Motor neuron (in vitro differentiated cells): Measurements from ENCODE around the gene BCAS3. TPM values are rescaled to one million over a fixed set of nuclear protein-coding genes. Genes with fewer than 3 reads are reported as not detected.
A peak's percentile ranks its signal among the peaks of the same experiment; 100 is the strongest.

ENCODE experiments used
- ATAC-seq, 8 experiments: fragments of 200-7000 bp; cut with Tn5 transposase; replicated peaks in 6 of 8; 2 replicates each; pipeline ENCODE4 v1.8.0; 2021; ENCODE audit warnings: mild to moderate bottlenecking in 8 of 8, moderate library complexity in 8 of 8
- H3K27ac ChIP-seq, 2 donors: fragments of 250-450 bp; sonication (Bioruptor Pico); 2 replicates each; pipeline ENCODE4 v1.9.0; 2021; ENCODE audit warnings: antibody characterized with exemption in 2 of 2, mild to moderate bottlenecking in 2 of 2, moderate library complexity in 1 of 2
- H3K4me1 ChIP-seq, 2 donors: fragments of 250-450 bp; sonication (Bioruptor Pico); replicated peaks in 1 of 2; 2 replicates each; pipeline ENCODE4 v1.6.1; 2021; ENCODE audit warnings: antibody characterized with exemption in 2 of 2, mild to moderate bottlenecking in 2 of 2, moderate library complexity in 1 of 2
- H3K4me3 ChIP-seq, 5 donors: fragments of 250-450 bp; sonication (Bioruptor Pico); 2 replicates each; pipeline ENCODE4 v1.9.0; 2021; ENCODE audit warnings: antibody characterized with exemption in 5 of 5, mild to moderate bottlenecking in 5 of 5, moderate library complexity in 4 of 5
- WGBS, 10 experiments: fragments of 450-650 bp; shearing (Covaris generic); methylation state at CpG; one replicate each; pipeline ENCODE4 v1.0.0; 2022; 5-methylcytosine and 5-hydroxymethylcytosine counted together
- in situ Hi-C, 9 experiments: fragments of 400-800 bp; cut with MboI; loops; one replicate each; pipeline ENCODE4 v1.15.0; 2021; ENCODE audit warnings: low sequenced_read_pairs in 9 of 9, low pct_unique_long_range_greater_than_20kb in 2 of 9; ENCODE audit not compliant: unreplicated experiment in 9 of 9
- total RNA-seq, 8 experiments: library from RNA; unstranded; fragments of 300-600 nt; gene quantifications; 2 replicates each; pipeline versions ENCODE4 v1.2.3 to v1.2.4, GENCODE V29; 2022

The BCAS3 gene
- total RNA-seq, 8 experiments from 2014 or later: 18.1 to 45.4 (median 26.8) TPM

DNA sequence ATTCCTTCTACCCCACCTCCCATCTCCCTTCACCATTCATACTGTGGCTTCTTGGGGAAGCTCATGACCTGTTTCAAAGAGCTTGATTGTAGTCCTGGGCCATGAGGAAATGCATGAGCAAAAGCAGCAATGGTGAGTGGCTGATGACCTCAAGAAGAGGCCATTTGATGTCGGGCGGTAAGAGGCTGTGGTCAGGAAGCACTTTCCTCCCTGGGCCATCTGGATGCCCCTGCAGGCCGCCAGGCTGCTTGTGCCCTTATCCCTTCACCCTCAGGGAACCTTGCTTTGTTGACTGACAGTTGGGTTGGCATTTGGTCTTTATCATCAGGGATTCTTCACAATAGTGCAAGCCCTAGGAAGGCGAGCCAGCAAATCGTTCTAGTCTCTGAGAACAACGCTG lies 643.7 kb downstream of the BCAS3 start:
- no peak for ATAC-seq
- WGBS, 10 experiments: 78 to 100% (median 96%) methylated on average over 1 to 5 of the region's 6 CpGs; no CpG with 5 or more reads in 2 of the 10 experiments

DNA sequence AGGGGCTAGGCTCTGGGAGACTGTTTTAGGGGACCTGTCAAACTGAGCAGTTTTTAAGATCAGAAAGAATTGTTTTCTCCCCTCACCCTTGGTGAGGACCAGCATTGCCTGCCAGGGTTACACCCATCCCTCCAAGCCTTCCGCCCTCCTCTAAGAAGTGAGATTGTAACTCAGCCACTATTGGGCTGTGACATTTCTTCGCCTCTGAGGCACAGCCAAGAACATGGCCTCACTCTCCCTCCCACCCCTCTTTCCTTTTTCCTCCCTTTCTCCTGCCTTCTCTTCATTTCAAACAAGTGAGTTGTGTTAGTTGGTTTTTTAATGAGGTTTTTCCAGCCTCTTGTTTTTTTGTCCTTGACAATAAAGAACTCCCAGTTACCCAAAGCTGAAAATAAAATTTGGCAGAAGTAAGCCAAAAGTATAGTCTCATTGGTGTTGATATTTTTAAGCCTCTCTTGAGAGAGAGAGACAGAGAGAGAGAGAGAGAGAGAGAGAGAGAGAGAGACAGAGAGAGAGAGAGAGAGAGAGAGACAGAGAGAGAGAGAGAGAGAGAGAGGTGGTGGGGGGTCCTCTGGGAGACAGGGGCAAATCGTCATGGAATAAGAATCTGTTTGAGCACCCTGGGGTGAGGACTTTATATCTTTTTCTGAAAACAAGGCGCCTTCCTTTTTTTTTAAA lies 644.8 kb downstream of the BCAS3 start:
- Histone ChIP-seq H3K4me1 (peaks cover 41 to 52% of the 10 kb centered on the region in 2 donors), H3K27ac (no peak overlapping the region), H3K4me3 (no peak overlapping the region)
- in situ Hi-C loops: no loop called here
- 0 to 100% (median 100%) methylated on average over 1 to 3 of the region's 4 CpGs; no CpG with 5 or more reads in 3 of the 10 experiments for WGBS, 10 experiments
- ATAC-seq: peak in 1 of 8 experiments; percentile 12

More for the DNA sequence above, 643.7 kb downstream of the BCAS3 start:
- H3K27ac ChIP-seq: no peak overlapping the region
- no peak overlapping the region for H3K4me3 ChIP-seq
- in situ Hi-C loops: no loop called here
- peaks cover 38 to 47% of the 10 kb centered on the region in 2 donors for H3K4me1 ChIP-seq

DNA sequence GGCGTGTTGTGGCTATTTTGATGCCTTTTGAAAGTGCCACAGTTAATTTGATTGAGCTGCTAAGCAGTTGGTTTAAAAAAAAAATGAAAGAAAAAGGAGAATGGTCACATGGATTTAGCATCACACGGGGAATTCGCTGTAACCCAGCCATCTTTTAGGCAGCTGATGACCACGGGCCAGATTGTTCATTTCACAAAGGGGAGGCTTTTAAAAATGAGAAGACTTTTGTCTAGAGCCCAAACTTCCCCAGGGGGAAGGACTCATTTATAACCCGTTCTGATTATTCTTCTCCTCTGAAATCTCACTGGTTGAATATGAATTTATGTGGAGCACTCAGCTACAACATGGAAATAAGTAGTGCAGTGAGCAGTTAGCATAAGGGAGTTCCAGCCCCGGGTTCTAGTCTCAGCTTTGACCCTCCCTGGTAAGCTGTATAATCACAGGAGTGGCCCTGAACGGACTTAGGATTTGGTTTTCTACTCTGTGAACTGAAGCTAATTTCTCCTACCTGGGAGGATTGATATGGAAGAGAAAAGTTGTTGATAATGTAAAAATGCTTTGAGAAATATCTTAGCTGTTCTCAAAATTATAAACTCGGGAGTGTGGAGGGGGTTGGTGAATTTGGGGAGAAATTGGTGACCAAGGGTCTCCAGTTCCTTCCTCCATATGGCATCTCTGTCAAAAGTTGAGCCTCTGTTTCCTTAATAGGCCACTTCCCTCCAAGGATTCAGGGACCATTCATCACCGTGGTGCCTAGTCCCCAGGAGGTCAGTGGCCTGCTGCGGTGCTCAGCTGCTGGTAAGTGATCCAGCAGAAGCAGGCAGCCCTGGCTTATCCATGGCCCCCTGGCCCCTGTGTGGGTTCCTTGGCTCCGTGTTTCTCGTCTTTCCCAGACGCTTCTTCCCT lies 645.6 kb downstream of the BCAS3 start:
- Histone ChIP-seq H3K27ac (no peak overlapping the region), H3K4me1 (peaks cover 41 to 52% of the 10 kb centered on the region in 2 donors), H3K4me3 (no peak overlapping the region)
- in situ Hi-C loops: no loop called here
- ATAC-seq: peak in 2 of 8 experiments; percentile 53 to 54
- 20 to 83% (median 53%) methylated on average over 1 to 10 of the region's 13 CpGs for WGBS, 10 experiments

DNA sequence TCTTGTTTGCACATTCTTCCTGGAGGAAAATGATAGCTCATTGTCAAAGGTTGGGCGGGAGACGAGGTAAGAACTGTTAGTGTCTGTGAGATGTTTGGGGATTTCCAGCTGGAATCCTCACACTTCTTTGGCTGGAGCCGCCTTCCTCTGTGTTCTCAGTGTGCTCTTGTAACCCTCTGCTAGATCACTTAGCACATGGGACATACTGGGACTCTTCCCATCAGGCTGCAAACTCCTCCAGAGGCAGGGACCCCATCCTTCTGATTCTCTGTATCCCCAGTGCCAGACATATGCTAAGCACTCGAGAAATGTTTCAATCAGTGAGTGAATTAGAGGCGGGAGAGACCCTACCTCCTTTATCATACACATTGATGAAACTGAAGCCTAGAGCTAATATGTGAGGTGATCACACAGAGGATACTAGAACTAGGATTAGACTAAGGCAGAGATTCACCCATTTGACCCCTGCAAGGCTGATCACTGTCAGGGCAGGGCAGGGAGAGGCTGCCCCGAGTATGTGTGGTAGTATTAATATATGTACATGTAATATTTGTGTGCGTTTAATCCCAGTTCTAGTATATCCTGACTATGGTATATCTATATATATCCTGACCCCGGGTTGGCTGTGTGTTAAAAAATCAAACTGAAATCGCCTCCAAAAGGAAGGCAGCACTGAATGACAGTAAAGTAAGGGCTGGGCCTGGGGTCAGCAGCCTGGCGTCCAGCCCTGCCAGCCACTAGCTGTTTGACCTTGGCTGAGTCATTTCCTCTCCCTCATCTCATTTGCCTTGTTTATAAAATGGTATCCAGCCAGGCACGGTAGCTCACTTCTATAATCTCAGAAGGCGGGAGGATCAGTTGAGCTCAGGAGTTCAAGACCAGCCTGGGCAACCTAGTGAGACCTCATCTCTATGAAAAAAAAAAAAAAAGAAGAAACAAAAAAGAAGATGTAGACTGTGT lies 646.5 kb downstream of the BCAS3 start:
- 27 to 100% (median 87%) methylated on average over 1 to 7 of the region's 12 CpGs for WGBS, 10 experiments
- Histone ChIP-seq H3K4me3 (no peak overlapping the region), H3K27ac (no peak overlapping the region), H3K4me1 (peaks cover 41 to 43% of the 10 kb centered on the region in 2 donors)
- peak in 2 of 8 experiments; percentile 23 for ATAC-seq
- in situ Hi-C loops: no loop called here

DNA sequence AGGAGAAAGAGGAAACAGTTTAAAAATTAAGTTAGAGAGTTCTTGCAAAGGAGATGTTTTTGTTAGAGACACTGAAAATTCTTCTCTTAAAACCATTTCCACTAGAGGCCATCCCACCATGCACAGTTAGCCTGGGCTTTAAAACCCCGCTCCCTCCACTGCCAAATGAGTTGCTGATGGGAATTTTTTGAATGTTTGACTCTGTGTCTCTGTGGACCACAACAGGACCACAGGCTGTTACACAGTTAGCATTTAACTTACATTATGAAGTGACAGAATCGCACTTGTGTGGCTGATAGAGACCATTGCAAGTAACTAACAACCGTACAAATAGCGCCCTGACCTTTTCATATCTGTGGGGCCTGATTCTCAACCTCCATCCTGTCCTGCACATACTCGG lies 647.3 kb downstream of the BCAS3 start:
- no peak for ATAC-seq
- Histone ChIP-seq H3K27ac (peak overlapping the region in 1 of 2 donors; percentile 18), H3K4me3 (no peak overlapping the region), H3K4me1 (peaks cover 40 to 41% of the 10 kb centered on the region in 2 donors)
- WGBS, 10 experiments: 78 to 100% (median 83%) methylated on average over 1 to 4 of the region's 5 CpGs; no CpG with 5 or more reads in 2 of the 10 experiments
- in situ Hi-C loops: no loop called here

DNA sequence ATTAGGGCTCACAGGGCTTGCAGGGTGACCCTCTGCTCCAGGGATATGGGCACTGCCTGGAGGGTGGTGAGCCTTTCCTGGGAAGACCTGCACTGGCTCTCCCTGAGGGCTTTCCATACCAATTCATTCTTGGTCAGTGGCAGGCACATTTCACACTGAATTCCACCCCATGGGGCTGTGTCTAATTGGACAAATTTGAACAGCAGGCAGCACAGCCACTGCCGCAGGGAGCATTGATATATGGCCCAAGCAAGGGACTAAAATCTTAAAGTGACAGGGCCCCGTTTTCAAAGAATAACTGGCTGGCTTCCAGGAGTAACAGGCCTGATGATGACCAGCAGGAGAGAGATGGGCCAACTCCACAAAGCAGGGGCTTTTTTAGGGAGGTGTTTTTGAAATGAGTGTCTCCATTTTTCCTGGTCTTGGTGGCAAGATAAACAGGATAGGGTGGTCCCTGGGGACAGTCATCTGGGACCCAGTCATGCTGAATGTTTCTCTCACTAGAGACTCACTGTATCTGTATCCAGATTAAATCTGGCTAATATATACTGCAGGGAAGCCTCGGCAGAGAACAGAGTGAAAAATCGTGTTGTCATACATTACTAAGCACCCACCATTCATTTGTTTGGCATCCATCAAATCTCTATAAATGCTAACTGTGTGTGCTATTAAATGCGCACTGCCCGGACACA lies 647.9 kb downstream of the BCAS3 start:
- WGBS, 10 experiments: 0 to 49% (median 29%) methylated on average over 1 to 6 of the region's 6 CpGs; no CpG with 5 or more reads in 1 of the 10 experiments
- peak; percentile 22 to 89 (median 86) for ATAC-seq
- H3K4me3 ChIP-seq: no peak overlapping the region
- peaks cover 40 to 41% of the 10 kb centered on the region in 2 donors for H3K4me1 ChIP-seq
- H3K27ac ChIP-seq: peak overlapping the region in 1 of 2 donors; percentile 18
- in situ Hi-C loops: no loop called here

DNA sequence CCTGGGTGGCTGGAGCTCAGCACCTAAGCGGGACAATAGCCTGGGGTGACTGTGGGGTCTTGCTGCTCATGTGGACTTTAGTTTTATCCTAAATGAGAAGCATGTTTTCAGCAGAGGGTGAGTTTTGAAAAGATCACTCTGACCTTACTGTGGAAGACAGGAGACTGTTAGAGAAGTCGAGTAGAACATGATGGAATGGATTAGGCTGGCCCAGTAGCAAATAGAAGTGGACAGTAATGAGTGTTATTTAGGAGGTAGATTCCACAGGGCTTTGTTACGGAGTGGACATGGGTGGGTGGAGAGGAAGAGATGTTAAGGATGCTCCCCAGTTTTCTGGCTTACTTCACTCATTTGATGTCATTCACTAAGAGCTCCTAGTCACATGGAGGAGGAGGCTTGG lies 648.7 kb downstream of the BCAS3 start:
- in situ Hi-C loops: no loop called here
- Histone ChIP-seq H3K4me3 (no peak overlapping the region), H3K27ac (peak overlapping the region in 1 of 2 donors; percentile 1), H3K4me1 (peaks cover 40 to 41% of the 10 kb centered on the region in 2 donors)
- WGBS, 10 experiments: 63 to 100% (median 97%) methylated on average over 1 to 3 of the region's 3 CpGs
- ATAC-seq: no peak

DNA sequence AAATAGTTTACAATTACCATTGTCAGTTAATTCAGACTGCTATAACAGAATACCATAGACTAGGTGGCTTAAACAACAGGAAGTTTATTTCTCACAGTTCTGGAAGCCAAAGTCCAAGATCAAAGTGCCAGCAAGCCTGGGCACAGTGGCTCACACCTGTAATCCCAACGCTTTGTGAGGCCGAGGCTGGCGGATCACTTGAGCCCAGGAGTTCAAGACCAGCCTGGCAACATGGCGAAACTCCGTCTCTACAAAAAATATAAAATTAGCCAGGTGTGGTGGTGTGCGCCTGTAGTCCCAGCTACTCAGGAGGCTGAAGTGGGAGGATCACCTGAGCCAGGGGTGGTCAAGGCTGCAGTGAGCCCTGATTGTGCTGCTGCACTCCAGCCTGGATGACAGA lies 650.7 kb downstream of the BCAS3 start:
- Histone ChIP-seq H3K4me1 (peaks cover 29 to 33% of the 10 kb centered on the region in 2 donors), H3K27ac (no peak overlapping the region), H3K4me3 (no peak overlapping the region)
- ATAC-seq: no peak
- whole genome bisulfite sequencing, 10 experiments: 81 to 100% (median 100%) methylated on average over 1 to 6 of the region's 6 CpGs; no CpG with 5 or more reads in 4 of the 10 experiments
- in situ Hi-C loops: no loop called here

DNA sequence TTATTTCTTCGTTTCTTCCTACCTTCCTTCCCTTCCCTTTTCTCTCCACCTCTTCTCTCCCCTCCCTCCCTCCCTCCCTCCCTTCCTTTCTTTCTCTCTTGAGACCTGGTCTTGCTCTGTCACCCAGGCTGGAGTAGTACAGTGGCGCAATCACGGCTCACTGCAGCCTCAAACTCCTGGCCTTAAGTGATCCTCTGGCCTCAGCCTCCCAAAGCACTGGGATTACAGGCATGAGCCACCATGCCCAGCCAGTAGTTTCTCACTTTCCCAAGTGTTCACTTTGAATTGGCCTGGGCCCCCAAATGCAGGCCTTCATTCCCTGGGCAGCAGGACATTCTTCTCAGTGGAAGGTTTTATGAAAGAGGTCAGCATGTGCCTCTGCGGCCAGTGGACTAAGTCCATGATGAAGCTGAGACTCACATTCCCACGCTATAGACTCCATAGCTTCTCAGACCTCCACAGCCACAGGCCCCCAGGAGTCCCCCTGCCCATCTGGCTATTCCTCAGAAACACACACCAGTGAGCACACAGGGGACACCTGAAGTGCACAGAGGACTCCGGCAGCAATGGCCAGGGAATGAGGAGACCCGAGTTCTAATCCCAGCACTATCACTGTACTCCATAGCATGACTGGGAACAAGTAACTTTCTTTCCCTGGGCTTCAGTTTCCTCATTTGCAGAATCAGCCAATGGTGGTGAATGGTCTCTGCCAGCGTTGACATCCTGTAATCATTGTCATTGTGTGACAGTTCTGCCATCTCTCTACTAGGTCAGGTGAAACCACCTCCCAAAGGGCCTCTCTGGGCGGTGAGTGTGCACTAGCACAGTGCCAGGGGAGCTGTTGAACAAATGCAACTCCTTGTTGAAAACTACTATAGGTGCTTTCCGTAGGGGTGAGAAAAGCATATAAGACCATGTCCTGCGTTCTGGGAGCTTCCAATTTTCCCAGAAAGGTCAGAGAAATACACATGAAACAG lies 652.8 kb downstream of the BCAS3 start:
- 50 to 100% (median 94%) methylated on average over 1 to 7 of the region's 11 CpGs; no CpG with 5 or more reads in 2 of the 10 experiments for WGBS, 10 experiments
- ATAC-seq: no peak

DNA sequence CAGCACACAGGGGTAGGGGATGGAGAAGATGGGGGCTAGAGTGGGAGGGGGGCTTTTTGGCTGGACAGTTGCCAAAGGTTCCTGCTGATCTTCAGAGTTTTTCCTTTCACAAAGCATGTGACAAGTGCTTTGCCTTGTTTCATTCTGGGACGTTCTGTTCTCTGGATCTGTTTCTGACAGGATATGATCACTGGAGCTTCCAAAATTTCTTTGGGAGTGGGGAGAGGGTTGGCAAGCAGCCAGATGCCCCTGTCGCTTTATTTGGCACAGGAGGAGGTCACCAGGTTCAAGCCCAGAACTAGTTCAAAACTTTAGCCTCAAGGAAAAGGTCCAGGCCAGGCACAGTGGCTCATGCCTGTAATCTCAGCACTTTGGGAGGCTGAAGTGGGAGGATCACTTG lies 653.5 kb downstream of the BCAS3 start:
- Histone ChIP-seq H3K4me1 (peaks cover 6 to 7% of the 10 kb centered on the region in 2 donors), H3K27ac (no peak overlapping the region), H3K4me3 (no peak overlapping the region)
- in situ Hi-C loops: no loop called here
- 14 to 67% methylated on average over 1 of the region's 2 CpGs; no CpG with 5 or more reads in 8 of the 10 experiments for WGBS, 10 experiments
- ATAC-seq: no peak

More for the DNA sequence above, 652.8 kb downstream of the BCAS3 start:
- H3K4me1 ChIP-seq: peaks cover 12 to 13% of the 10 kb centered on the region in 2 donors
- H3K27ac ChIP-seq: no peak overlapping the region
- no peak overlapping the region for H3K4me3 ChIP-seq
- in situ Hi-C loops: no loop called here

DNA sequence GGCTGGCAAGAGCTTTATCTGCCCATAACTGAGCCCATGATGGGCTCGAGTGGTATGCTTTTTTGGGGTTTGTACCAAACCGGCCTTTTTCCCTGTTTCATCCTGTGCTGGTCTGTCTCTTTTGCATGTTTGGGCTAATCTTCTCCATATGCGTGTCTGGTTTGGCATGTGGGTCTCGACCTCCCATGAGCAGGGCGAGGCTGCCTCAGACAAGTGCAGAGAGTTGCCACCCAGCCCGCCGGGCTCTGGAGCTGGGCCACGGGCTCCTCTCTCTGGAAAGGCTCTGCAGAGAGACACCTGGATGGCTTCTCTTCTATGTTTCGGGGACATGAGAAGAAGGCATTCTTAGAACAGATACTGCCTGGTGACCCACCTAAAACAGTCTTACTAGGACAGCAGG lies 654.2 kb downstream of the BCAS3 start:
- peaks cover 0 to 2% of the 10 kb centered on the region in 2 donors for H3K4me1 ChIP-seq
- 0 to 100% (median 89%) methylated on average over 1 to 6 of the region's 9 CpGs; no CpG with 5 or more reads in 2 of the 10 experiments for WGBS, 10 experiments
- ATAC-seq: peak in 3 of 8 experiments; percentile 50 to 72 (median 63)
- no peak overlapping the region for H3K27ac ChIP-seq
- in situ Hi-C loops: no loop called here
- no peak overlapping the region for H3K4me3 ChIP-seq
